Medulla oblongata (tissue), 1 donor: Measurements from ENCODE around the gene TMEM126B.

Experiments used
- DNase-seq: peaks from one replicate; pipeline ENCODE4 v3.0.0-alpha.2; 2015; ENCODE audit errors: extremely low spot score

The TMEM126B gene

DNA sequence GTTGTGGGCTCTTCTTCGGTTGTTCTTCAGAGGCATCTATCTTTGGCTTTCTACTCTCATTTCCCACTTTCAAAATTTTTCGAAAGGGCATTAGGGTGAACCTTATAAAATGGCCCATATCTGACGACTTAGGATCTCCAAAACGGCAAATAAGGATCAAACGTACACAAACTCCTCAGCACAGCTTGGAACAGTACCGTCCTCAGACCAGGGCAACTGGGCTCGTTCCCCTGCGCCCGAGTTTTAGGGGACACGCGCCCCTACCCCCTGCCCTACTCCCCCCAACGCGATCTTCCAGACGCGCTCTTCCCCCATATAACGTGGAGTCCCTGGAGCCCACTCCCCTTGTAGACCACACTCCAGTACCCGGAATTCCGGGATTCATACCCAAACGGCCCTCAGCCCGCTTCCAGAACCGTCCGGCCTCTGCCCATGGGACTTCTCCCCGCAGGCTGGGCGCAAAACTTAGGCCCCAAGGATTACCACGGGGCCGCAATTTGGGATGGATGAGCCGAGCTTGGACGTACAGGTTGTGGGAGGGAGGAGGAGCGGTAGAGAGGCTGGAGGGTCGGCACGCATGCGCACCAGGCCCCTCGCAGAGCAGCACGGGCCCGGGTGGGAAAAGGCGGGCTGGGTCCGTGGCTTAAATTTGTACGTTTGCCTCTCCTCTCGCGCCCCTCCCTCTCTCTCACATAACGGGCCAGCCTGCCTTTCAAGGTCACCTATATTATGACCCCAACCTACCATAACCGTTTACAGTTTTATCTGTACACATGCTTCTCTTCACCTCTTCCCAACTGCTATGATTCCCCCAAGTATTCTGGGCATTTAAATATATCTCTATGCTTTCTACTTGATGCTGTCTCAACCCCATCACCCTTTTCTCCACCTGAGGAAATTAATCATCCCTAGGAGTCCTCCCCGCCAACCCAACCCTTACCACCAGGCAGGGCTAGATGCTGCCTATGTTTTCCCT is 54.2 kb downstream of the TMEM126B start:
- peak; percentile 68 for DNase-seq

DNA sequence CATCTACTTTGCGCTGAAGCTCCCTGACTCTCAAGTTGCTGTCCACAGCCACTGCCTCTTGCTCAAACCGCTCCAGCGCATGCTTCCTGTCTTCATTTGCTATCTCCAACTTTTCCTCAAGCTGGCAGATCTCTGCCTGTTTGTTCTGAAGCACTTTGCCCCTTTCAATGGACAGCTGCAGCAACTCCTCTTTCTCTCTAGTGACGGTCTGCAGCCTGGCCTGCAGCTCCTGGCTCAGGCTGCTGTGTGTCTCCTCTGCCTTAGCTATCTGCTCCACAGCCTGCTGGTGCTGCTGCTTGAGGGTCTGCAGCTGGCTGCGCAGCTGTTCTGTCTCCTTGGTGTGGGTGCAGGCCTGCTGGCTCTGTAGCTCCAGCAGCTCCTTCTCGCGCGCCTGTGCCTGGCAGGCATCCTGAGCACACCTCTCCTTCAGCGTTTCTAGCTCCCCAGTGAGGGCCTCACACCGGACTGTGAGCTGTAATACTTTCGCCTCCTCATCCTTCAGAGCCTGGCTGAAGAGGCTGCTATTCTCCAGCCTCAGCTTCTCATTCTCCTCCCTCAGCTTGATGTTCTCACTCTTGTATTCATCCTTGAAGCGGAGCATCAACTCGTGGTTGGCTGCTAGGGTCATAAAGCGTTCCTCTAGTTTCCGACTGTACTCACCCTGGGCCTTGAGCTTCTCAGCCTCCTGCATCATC is 56.9 kb downstream of the TMEM126B start:
- DNase-seq, result peak; percentile 14

DNA sequence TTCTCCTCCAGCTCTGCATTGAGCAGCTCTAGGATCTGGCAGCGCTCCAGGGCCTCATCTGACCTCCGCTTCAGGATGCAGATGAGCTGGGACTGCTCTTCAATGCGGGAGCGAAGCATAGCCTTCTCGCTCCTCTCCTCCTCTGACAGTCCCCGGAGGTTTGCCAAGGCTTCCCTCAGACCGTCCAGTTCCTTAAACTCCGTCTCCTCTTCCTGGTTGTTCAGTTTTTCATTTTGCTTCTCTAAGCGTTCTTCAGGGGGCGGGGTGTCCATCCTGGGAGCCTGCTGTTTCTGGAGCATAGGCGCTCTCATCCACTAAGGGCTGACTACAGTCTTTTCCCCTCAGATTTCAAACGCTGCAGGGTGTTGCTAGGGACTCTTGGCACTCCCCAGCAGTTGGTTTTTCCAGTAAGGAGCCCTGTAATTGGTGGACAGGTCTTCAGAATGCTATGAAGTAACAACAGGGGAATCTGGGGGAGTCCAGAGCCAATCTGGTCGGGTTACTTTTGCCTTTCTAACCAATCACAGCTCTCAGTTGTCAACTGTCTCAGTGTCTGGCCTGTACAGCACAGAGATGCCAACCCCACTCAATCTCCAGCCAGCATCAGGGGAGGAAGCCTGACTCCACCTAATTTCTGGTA is 57.5 kb downstream of the TMEM126B start, which contains the start of gene CCDC89:
TSS of gene CCDC89 (minus strand) at position 376 of the 640 bp plus-strand sequence. CDS start at position 311, 65 bp downstream.
- DNase-seq, result peak; percentile 94
